ENCODE data around the gene TACC2.

DNA sequence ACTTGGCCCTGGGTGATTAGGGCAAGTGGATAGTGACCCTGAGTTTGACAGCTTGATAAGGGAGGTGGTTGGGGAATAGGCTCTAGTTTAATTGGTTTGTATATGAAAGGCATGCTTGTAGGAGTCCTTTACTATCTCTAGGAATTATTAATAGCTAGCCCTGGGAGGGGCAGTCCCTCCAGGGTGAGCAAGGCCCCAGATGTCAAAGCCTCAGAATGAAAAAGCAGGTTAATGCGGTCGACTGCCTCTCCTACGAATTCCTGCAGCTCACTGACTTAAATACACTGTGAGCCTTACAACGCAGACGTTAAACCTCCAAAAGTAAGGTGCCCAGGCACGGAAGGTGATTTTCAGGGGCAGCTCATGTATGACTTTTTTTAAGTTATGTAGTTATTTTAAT is 276.9 kb downstream of the TACC2 start:
- TF ChIP-seq POLR2A (IDR thresholded peaks at IDR 0.05), result peak in 1 of 2 donors; percentile 53
- TF ChIP-seq, protein P1, sequence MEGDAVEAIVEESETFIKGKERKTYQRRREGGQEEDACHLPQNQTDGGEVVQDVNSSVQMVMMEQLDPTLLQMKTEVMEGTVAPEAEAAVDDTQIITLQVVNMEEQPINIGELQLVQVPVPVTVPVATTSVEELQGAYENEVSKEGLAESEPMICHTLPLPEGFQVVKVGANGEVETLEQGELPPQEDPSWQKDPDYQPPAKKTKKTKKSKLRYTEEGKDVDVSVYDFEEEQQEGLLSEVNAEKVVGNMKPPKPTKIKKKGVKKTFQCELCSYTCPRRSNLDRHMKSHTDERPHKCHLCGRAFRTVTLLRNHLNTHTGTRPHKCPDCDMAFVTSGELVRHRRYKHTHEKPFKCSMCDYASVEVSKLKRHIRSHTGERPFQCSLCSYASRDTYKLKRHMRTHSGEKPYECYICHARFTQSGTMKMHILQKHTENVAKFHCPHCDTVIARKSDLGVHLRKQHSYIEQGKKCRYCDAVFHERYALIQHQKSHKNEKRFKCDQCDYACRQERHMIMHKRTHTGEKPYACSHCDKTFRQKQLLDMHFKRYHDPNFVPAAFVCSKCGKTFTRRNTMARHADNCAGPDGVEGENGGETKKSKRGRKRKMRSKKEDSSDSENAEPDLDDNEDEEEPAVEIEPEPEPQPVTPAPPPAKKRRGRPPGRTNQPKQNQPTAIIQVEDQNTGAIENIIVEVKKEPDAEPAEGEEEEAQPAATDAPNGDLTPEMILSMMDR (IDR thresholded peaks at IDR 0.05), result no peak

Measured in thyroid gland (tissue), 4 donors.